NK-92 (cell line): ENCODE results near the gene TWF2.
"Not testable (repeated sequence)": the region's sequence is repeated elsewhere in the genome, so short reads cannot be mapped to it uniquely, and the experiment has no call there.

Experiments
- DNase-seq: peaks from one replicate; lab custom pipeline; 2025; ENCODE audit not compliant: unreplicated experiment; lab: John Stamatoyannopoulos, UW

The TWF2 gene

GRCh38 chr3:52238761-52239701, at the start of gene TWF2:
TSS of gene TWF2 (minus strand) at chr3:52239158. CDS start at chr3:52239016, 142 bp downstream.
- DNase-seq: peak; percentile 13

GRCh38 chr3:52288674-52289073, 49.7 kb upstream of the TWF2 start:
- DNase-seq: no peak

GRCh38 chr3:52286777-52287110, 47.8 kb upstream of the TWF2 start:
- DNase-seq: no peak

GRCh38 chr3:52284051-52284450, 45.1 kb upstream of the TWF2 start:
- not testable (repeated sequence) for DNase-seq

- DNase-seq: no peak
These were observed 44.3 kb upstream of the TWF2 start for GRCh38 chr3:52283306-52283705.

DNA sequence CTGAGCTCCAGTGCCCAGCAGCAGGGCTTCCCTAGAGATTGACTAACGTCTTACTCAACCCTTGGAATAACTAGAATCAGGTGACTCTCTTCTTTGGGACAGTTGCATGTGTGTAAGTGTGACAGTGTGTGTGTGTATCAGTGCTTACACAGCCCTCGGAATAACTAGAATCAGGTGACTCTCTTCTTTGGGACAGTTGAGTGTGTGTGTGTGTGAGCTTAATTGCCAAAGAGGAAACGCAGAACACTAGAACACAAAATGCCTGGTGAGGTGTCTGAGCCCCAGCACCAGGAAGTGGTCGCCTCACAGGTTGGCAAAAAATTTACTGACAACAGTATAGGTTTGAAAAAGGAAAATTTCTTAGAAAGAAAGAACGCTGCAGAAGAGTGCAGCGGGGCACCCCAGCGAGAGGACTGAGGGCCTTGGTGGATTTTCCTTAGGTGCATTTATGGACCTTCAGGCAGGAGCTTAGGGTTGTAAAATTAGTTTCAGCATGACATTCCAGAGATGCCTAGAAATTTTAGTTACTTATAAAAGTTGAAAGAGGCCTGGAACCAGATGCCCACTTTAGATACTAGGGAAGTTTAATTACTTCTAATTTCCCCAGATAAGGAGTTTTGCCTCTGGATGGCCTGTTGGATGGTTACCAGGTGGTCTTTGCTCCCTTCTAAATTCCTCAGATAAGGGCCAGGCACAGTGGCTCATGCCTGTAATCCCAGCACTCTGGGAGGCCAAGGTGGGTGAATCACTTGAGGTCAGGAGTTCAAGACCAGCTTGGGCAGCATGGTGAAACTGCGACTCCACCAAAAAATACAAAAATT, 43.2 kb upstream of the TWF2 start:
- no peak for DNase-seq

DNA sequence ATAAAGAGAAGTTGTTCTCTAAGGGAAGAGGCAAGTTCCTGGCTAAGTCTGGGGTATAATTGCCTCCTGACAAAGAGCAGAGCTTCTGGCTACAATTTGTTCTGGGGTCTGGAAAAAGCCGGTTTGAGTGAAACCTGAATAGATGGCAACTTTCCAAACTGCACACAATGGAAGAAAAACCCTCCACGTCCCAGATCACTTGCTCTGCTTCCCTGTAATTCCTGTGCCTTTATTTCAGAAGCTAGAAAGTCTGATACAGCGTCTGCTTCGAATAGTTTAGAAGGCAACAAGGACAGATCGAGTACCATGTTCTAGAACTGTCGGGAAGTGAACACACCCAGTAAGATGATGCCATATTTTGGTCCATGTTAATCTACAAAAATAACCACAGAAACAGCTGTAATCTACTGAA, 41.1 kb upstream of the TWF2 start:
- no peak for DNase-seq

DNA sequence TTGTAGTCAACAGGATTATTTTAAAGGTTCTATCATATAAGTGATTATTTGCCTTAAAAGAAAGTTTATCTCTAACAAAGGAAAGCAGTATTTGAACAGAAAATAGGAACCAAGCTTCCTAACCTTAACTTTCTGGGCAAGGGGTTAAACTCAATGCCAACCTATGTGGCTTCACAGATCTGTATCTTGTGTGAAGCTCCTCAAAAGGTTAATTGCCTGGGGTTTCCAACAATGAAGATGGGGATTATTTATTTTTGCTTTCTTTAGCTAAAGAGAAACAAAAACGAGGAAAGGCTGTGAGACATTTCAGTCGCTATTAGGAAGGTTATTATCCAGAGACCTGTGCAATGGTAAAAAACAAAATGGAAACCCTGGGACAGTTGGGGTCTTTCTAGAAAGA, 40.6 kb upstream of the TWF2 start:
- DNase-seq: no peak

- DNase-seq: peak; percentile 56
These were observed 39.6 kb upstream of the TWF2 start, which contains the start of gene WDR82 for GRCh38 chr3:52278510-52279069. TSS of gene WDR82 (minus strand) at chr3:52278649. CDS start at chr3:52278361, 288 bp downstream.

DNA sequence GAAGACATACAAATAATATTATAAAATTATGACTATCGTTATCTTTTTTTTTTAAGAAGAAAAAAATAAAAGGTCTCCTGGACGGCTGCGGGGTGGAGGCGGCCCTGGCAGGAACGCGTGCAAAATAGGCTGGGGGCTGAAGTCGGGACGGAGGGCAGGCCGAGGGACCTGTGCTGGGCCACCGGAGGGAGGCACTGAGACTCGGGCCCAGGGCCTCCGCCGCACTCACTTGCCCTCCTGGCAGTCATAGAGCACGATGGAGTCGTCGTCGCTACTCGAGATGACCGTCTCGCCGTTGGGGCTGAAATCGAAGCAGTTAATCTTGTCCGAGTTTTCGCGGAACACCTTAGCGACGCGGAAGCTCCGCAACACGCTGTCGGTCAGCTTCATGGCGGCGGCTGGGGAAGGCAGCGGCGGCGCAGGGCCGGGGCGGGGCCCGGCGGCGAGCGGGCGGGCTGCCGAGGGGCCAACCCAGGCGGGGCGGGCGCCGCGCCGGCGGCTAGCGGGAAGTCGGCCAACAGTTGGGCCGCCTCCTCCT, 39.1 kb upstream of the TWF2 start:
- no peak for DNase-seq

DNA sequence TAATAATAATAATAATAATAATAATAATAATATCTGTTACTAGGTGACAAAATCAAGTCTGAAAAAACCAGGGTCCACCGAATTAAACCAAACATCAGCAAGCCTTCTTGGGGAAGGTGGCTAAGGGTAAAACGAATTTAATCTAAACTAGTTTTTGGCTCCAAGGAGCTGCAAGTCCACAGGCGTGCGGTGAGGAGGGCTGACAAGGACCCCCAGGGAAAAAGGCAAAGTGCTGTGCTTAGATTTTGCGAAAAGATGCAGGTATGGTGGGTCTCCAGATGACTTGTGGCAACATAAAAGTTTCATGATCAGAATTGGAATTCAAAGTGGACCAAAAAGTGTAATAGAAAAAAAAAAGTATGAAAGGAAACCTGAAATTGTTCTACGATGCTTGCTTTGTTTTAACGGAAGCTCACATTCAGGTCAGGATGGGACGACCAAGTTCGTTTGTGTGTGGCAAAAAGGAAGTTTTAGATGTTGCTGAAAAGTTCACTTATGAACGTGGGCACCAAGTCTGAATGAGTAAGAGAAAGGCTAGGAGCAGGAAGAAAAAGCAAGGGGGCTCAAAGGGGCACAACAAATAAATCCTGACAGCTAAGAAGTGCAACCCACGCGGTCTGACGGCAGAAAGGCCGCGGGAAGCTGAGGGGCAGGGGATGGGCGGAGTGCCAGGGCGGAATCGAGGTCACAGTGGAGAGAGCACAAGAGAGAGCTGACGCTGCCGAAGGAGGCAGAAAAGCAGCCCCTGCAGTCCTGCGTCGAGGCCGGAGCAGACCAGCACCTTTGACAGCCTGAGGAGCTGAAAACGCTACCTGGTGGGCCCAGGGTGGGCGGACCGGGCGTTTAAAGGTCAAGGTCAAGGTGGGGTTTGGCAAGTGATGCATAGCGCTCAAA, 38.4 kb upstream of the TWF2 start:
- no peak for DNase-seq

- DNase-seq: not testable (repeated sequence)
These were observed 35.8 kb upstream of the TWF2 start for GRCh38 chr3:52274781-52275180.

DNA sequence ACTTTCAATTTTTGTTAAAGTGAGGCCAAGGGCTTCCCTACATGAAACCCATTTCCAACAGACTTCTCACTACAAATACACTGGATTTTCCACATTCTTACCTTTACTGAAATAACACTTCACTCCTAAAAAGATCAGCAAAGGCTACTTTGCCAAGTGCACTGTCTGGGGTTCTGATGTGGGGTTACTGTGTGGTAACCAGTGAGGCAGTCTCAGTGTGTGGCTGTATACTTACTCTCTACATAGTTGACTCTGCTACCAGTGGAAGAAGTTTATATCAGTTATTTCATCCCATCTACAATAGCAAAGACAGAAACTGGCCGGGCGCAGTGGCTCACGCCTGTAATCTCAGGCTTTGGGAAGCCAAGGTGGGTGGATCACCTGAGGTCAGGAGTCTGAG, 33.9 kb upstream of the TWF2 start:
- DNase-seq: no peak

DNA sequence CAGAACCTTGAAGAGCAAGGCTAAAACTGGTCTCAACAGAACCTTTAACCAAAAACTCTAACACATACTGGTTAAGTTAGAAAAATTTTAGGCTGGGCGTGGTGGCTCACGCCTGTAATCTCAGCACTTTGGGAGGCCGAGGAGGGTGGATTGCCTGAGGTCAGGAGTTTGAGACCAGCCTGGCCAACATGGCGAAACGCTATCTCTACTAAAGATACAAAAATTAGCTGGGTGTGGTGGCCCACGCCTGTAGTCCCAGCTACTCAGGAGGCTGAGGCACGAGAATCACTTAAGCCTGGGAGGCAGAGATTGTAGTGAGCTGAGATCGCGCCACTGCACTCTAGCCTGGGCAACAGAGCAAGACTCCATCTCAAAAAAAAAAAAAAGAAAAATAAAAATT, 33.2 kb upstream of the TWF2 start:
- DNase-seq: not testable (repeated sequence)

- DNase-seq: no peak
These were observed 31.3 kb upstream of the TWF2 start for GRCh38 chr3:52270252-52270754.

GRCh38 chr3:52269776-52270175, 30.8 kb upstream of the TWF2 start:
- no peak for DNase-seq

- no peak for DNase-seq
These were observed 29.1 kb upstream of the TWF2 start for GRCh38 chr3:52268036-52268435.

DNA sequence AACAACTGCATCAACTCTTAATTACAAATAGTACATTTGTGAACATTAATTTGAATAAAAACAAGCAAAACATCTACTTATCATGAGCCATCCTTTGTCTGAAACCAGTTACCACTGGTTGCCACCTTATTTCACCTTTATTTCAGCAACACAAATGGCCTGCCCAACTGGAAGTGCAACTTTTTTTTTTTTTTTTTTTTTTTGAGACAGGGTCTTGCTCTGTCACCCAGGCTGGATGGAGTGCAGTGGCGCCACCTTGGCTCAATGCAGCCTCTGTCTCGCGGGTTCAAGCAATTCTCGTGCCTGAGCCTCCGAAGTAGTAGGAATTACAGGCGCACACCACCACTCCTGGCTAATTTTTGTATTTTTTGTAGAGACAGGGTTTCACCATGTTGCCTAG, 26.4 kb upstream of the TWF2 start:
- DNase-seq: no peak

DNA sequence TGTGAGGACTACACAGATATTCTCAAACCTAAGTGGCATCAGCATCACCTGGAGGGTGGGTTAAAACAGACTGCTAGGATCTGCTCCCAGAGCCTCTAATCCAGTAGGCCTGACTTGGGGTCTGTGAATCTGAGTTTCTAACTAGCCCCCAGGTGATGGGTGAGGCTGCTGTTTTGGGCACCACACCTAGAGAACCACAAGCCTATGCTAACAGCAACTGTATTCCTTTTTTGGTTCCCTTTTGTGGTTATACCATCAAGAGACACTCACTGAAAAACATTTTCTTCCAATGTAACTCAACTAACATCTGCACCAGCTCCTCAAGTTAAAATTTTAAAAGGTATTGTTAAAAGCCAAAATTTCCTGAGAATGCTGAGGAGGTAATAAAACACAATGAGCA, 23.5 kb upstream of the TWF2 start:
- DNase-seq: no peak

GRCh38 chr3:52259448-52259847, 20.5 kb upstream of the TWF2 start:
- DNase-seq: no peak
